HG03159 (cell line): ENCODE data around the gene CDKN2B-AS1.

ENCODE experiments used
- ATAC-seq: cut with Tn5 transposase; IDR thresholded peaks from one replicate; pipeline ENCODE4 v1.9.1; 2021; ENCODE audit warnings: mild to moderate bottlenecking, moderate library complexity; ENCODE audit not compliant: unreplicated experiment

Gene CDKN2B-AS1

DNA sequence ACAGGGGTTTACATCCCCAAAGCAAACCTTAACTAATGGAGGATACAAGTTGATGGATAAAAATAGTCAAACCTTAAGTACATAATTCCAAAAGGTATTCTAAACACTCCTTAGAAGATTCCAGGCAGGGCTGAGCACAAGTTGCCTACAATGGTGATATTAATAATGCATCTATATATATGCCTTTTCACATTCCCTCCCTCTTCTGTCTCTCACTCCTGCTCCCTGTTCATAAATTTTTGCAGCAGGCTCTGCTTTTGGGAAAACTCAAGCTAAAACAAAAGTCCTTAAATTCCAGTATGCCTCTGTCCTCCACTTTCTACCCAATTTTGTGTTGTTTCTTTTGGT, 153.9 kb downstream of the CDKN2B-AS1 start:
- no peak for ATAC-seq

GRCh38 chr9:22148876-22149637, 154.5 kb downstream of the CDKN2B-AS1 start:
- ATAC-seq: no peak

- no peak for ATAC-seq
Observed at GRCh38 chr9:22154064-22154463, 159.5 kb downstream of the CDKN2B-AS1 start.

DNA sequence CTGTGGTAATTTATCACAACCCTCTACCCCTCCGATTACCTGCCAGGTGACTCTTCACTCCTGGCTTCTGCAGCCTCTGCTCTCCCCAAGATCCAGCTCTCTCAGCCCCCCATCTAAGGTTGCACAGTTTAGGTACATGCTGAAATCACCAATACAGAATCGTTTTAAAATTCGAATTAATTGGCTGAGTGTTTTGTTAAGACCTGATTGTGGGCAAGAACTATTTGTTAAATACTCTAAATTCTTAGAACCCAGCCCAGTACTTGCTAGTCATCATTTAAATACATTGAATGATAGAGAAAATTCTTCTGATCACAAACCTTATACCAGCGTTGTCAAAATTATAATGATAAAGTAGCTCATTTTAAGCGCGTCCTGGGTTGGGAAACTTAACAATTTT, 162.0 kb downstream of the CDKN2B-AS1 start:
- ATAC-seq: no peak

DNA sequence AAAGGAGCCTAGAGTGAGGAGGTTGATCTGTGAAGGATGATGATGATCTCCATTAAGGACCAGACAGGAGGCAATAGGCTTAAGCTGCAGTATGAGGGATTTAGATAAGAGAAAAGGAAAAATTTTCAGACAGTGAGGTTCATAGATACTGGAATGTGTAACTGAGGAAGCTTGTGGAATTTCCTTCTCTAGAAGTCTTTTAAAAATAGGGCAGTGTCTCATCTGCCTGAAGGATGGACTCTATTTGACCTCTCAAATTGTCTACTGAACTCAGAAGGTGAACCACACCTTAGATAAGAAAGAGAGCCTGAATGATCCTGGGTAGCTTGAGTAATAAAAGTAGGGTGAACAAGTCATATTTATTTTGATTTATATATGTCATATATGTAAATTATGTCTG, 162.7 kb downstream of the CDKN2B-AS1 start:
- ATAC-seq: no peak

- ATAC-seq: no peak
Observed at GRCh38 chr9:22157828-22158227, 163.2 kb downstream of the CDKN2B-AS1 start.

DNA sequence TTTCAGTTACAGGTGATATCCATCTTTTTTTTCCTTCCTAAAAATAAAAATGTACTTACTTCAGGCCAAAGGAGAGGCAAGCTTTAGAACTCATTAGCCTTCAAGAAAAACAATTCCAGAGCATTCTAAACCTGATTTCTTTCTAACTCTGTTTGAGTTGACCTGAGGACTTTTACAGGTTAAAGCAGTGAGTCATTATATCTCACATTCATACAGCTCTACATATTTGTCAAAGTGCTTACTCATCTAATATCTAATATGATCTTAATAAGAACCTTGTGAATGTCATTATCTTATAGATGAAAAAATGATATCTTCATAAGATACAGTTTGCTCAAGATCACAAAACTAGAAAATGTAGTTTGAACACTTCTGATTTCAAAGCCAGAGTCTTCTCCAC, 163.7 kb downstream of the CDKN2B-AS1 start:
- ATAC-seq: no peak

GRCh38 chr9:22158927-22159346, 164.3 kb downstream of the CDKN2B-AS1 start:
- ATAC-seq: no peak

DNA sequence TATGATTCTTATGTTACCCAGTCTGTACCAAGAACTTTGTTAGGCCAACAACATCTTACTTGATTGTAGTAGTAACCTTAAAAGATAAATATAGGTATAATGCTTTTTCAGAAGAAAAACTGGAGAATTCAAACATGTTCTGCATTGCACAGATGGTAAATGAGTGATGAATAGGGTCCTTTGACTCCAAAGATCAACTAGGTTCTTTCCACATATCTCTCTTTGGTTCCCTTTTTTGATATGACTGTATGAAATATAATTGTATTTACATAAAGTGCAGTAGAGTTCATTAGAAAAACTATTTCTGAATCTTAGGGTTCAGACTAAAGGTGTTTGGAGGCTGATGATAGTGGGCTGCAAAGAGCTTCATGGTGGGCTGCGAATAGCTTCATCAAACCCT, 165.0 kb downstream of the CDKN2B-AS1 start:
- no peak for ATAC-seq

DNA sequence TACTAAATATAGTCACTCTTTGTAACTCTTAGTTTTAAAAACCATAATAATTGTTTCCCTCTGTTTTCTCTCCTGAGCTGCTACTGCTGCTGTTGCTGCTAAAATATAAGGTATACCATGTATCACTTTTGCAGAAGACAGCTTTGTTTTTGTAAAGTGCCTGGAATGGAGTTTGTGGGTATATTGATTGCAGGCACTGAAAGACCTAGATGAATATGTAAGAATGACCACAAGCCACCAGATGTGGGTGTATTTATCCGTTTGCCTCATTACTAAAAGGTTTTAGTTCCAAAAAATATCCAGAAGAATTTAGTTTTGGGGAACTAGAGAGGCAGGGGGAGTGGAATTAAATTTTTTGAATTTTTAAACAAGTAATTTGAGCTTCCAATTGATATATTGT, 165.6 kb downstream of the CDKN2B-AS1 start:
- ATAC-seq: no peak

GRCh38 chr9:22165144-22165543, 170.6 kb downstream of the CDKN2B-AS1 start:
- no peak for ATAC-seq

DNA sequence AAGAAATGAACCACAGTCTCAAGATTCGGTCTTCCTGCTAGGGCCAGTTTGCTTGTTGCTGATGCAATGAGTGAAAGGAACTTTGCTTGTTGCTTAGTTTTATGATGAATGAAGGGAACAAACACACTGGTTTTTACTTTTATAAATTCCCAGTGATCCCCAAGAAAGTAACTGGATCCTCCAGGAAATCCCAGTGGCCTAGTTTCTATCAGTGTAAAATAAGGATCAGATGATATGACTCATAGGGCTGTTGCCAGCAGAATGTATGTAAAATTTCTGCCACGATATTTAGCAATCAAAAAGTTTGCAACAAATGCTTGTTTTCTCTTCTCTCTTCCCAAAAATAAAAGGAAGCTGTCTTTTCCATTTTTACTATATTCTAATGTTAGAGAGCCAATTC, 174.7 kb downstream of the CDKN2B-AS1 start:
- ATAC-seq: no peak

DNA sequence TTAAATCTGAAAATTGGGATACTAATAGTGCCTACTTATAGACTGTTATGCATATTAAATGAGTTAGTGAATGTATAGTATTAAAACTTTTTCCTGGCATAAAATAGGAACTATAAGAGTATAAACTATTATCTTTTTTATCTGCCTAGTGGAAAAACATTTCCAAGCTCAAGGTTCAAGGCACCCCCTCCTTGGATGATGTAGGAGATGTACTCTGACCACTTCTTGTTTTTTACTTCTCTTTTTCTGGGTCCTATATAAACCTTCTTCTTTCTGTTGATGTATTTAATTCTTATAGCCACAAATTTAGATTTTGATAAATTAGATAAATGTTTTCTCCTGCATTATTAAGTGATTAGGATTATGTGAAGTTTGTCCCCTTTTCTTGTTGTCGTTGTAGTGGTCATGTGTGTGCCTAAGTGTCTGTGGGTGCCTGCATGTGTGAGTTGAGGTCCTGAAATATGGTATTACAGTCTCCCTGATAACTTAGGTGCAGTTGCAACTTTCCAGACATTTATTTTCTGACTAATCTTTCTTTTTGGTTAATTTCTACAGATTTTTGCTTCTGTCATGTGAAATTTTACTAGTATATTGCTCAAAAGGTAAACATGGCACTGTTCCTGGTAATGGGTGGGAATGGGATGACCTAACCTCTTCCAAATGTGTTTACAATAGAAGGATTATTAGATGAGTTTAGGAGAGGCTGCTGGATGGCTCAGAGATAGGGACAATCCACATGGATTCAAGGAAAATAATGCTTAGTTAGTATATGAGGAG, 175.3 kb downstream of the CDKN2B-AS1 start:
- no peak for ATAC-seq
